Central memory CD8-positive, alpha-beta T cell (primary cell): ENCODE results near the gene OCA2.
A peak's percentile ranks its signal among the peaks of the same experiment; 100 is the strongest.

Source experiments
- ATAC-seq: fragments of 150-1000 bp; cut with Tn5 transposase; replicated peaks from 2 replicates; pipeline ENCODE4 v1.10.0; 2022; ENCODE audit warnings: mild to moderate bottlenecking, moderate FRiP score, moderate number of reproducible peaks; ENCODE audit not compliant: poor library complexity, severe bottlenecking; ENCODE audit errors: extremely low read depth
- DNase-seq, 2 donors: peaks; one replicate each; pipeline ENCODE4 v3.0.0; 2021; ENCODE audit warnings: low spot score in 2 of 2
- H3K27ac Mint-ChIP-seq: one replicate; pipeline ENCODE4 v1.8.0; 2022; ENCODE audit warnings: low read depth, mild to moderate bottlenecking, moderate library complexity, mixed read lengths
- H3K27me3 Mint-ChIP-seq: one replicate; pipeline ENCODE4 v1.8.0; 2022; ENCODE audit warnings: mixed read lengths
- H3K36me3 Mint-ChIP-seq: one replicate; pipeline ENCODE4 v1.8.0; 2022; ENCODE audit warnings: mild to moderate bottlenecking, moderate library complexity, mixed read lengths; ENCODE audit not compliant: insufficient read depth
- H3K4me1 Mint-ChIP-seq: one replicate; pipeline ENCODE4 v1.8.0; 2022; ENCODE audit warnings: mixed read lengths
- H3K4me3 Mint-ChIP-seq: one replicate; pipeline ENCODE4 v1.8.0; 2022; ENCODE audit warnings: mild to moderate bottlenecking, moderate library complexity, mixed read lengths
- H3K9me3 Mint-ChIP-seq: one replicate; pipeline ENCODE4 v1.8.0; 2022; ENCODE audit warnings: mixed read lengths

Gene OCA2

GRCh38 chr15:28116521-28117431 lies 17.7 kb upstream of the OCA2 start:
- H3K9me3 Mint-ChIP-seq, result no peaks in the 10 kb centered on the region
- ATAC-seq, result no peak
- no peaks in the 10 kb centered on the region for H3K27me3 Mint-ChIP-seq
- no peaks in the 10 kb centered on the region for H3K4me1 Mint-ChIP-seq
- peaks cover 35% of the 10 kb centered on the region for H3K36me3 Mint-ChIP-seq
- DNase-seq, result no peak
- H3K27ac Mint-ChIP-seq, result no peak overlapping the region
- no peak overlapping the region for H3K4me3 Mint-ChIP-seq

GRCh38 chr15:28115871-28116270 lies 16.8 kb upstream of the OCA2 start:
- DNase-seq, result no peak
- ATAC-seq, result no peak
- Mint-ChIP-seq H3K4me1 (no peaks in the 10 kb centered on the region), H3K36me3 (peaks cover 39% of the 10 kb centered on the region), H3K27me3 (no peaks in the 10 kb centered on the region), H3K9me3 (no peaks in the 10 kb centered on the region), H3K4me3 (no peak overlapping the region), H3K27ac (no peak overlapping the region)

- ATAC-seq, result no peak
- DNase-seq, result no peak
- Mint-ChIP-seq H3K9me3 (no peaks in the 10 kb centered on the region), H3K4me1 (no peaks in the 10 kb centered on the region), H3K27me3 (no peaks in the 10 kb centered on the region), H3K4me3 (no peak overlapping the region), H3K27ac (no peak overlapping the region), H3K36me3 (peaks cover 39% of the 10 kb centered on the region)
These were observed 15.9 kb upstream of the OCA2 start for GRCh38 chr15:28114721-28115622.

- no peak for ATAC-seq
- peaks cover 33% of the 10 kb centered on the region for H3K36me3 Mint-ChIP-seq
- no peak overlapping the region for H3K4me3 Mint-ChIP-seq
- no peaks in the 10 kb centered on the region for H3K9me3 Mint-ChIP-seq
- DNase-seq, result no peak
- no peaks in the 10 kb centered on the region for H3K27me3 Mint-ChIP-seq
- H3K4me1 Mint-ChIP-seq, result peaks cover 6% of the 10 kb centered on the region
- H3K27ac Mint-ChIP-seq, result no peak overlapping the region
These were observed 15.0 kb upstream of the OCA2 start for GRCh38 chr15:28114114-28114455.

- Mint-ChIP-seq H3K27ac (no peak overlapping the region), H3K4me1 (peaks cover 6% of the 10 kb centered on the region), H3K27me3 (no peaks in the 10 kb centered on the region), H3K36me3 (peaks cover 31% of the 10 kb centered on the region), H3K9me3 (no peaks in the 10 kb centered on the region), H3K4me3 (no peak overlapping the region)
- ATAC-seq (no peak), DNase-seq (no peak)
These were observed 14.4 kb upstream of the OCA2 start for GRCh38 chr15:28113394-28114113.

GRCh38 chr15:28112962-28113361 lies 13.8 kb upstream of the OCA2 start:
- Mint-ChIP-seq H3K9me3 (no peaks in the 10 kb centered on the region), H3K4me1 (peaks cover 6% of the 10 kb centered on the region), H3K27ac (no peak overlapping the region), H3K36me3 (peaks cover 31% of the 10 kb centered on the region), H3K4me3 (no peak overlapping the region), H3K27me3 (no peaks in the 10 kb centered on the region)
- no peak for DNase-seq
- ATAC-seq, result no peak

- peaks cover 6% of the 10 kb centered on the region for H3K4me1 Mint-ChIP-seq
- ATAC-seq (no peak), DNase-seq (no peak)
- no peak overlapping the region for H3K4me3 Mint-ChIP-seq
- H3K9me3 Mint-ChIP-seq, result no peaks in the 10 kb centered on the region
- H3K36me3 Mint-ChIP-seq, result peaks cover 30% of the 10 kb centered on the region
- no peaks in the 10 kb centered on the region for H3K27me3 Mint-ChIP-seq
- no peak overlapping the region for H3K27ac Mint-ChIP-seq
These were observed 13.1 kb upstream of the OCA2 start for GRCh38 chr15:28112101-28112760.

- no peak overlapping the region for H3K4me3 Mint-ChIP-seq
- no peaks in the 10 kb centered on the region for H3K9me3 Mint-ChIP-seq
- no peak overlapping the region for H3K27ac Mint-ChIP-seq
- no peak for ATAC-seq
- no peaks in the 10 kb centered on the region for H3K27me3 Mint-ChIP-seq
- H3K4me1 Mint-ChIP-seq, result peaks cover 6% of the 10 kb centered on the region
- H3K36me3 Mint-ChIP-seq, result peaks cover 32% of the 10 kb centered on the region
- no peak for DNase-seq
These were observed 12.4 kb upstream of the OCA2 start for GRCh38 chr15:28111543-28111942.

- Mint-ChIP-seq H3K4me3 (no peak overlapping the region), H3K27ac (peak overlapping the region; percentile 38), H3K9me3 (no peaks in the 10 kb centered on the region), H3K36me3 (peaks cover 25% of the 10 kb centered on the region), H3K27me3 (peaks cover 9% of the 10 kb centered on the region), H3K4me1 (peaks cover 13% of the 10 kb centered on the region)
- DNase-seq (no peak), ATAC-seq (no peak)
These were observed 11.4 kb upstream of the OCA2 start for GRCh38 chr15:28110481-28110881.

GRCh38 chr15:28109626-28110455 lies 10.7 kb upstream of the OCA2 start:
- peak; percentile 63 for ATAC-seq
- Mint-ChIP-seq H3K4me3 (no peak overlapping the region), H3K27ac (peak overlapping the region; percentile 42)

GRCh38 chr15:28107904-28108275 lies 8.8 kb upstream of the OCA2 start:
- Mint-ChIP-seq H3K9me3 (no peaks in the 10 kb centered on the region), H3K27me3 (peaks cover 19% of the 10 kb centered on the region), H3K4me1 (peaks cover 13% of the 10 kb centered on the region), H3K4me3 (peak overlapping the region; percentile 83), H3K36me3 (peaks cover 14% of the 10 kb centered on the region), H3K27ac (no peak overlapping the region)
- peak; percentile 42 for ATAC-seq
- DNase-seq, result no peak

More at GRCh38 chr15:28109626-28110455, 10.7 kb upstream of the OCA2 start:
- Mint-ChIP-seq H3K27me3 (peaks cover 15% of the 10 kb centered on the region), H3K4me1 (peaks cover 13% of the 10 kb centered on the region), H3K9me3 (no peaks in the 10 kb centered on the region), H3K36me3 (peaks cover 24% of the 10 kb centered on the region)
- DNase-seq, result no peak
